Stimulated activated CD8-positive, alpha-beta memory T cell treated with anti-CD3 and anti-CD28 coated beads, Interleukin-2, amount 100 ng/mL, for 1 hour (primary cell): Measurements from ENCODE around the gene RBM8A.
A peak's percentile ranks its signal among the peaks of the same experiment; 100 is the strongest.

Experiments
- DNase-seq, 2 donors: peaks; one replicate each; pipeline ENCODE4 v3.0.0-alpha.2; 2020; ENCODE audit warnings: low read depth in 2 of 2

The RBM8A gene

DNA sequence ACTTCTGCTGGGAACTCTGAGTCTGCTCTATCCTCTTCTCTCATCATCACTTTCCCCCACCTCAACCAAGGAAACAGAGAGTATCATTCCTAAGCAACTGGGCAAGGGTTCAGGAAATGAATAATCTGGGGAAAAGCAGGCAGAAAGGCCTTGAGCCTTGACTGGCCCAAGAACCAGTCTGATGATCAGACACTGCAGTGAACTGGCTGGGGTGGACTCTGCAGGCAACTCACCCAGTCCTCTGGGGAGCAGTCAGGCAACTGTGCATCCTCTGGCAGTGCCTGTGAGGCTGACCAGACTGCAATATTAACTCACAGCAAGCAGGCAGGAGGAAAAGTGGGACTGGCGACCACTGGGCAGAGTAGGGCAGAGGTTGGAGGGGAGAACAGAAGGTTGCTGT, 42.6 kb downstream of the RBM8A start:
- no peak for DNase-seq

DNA sequence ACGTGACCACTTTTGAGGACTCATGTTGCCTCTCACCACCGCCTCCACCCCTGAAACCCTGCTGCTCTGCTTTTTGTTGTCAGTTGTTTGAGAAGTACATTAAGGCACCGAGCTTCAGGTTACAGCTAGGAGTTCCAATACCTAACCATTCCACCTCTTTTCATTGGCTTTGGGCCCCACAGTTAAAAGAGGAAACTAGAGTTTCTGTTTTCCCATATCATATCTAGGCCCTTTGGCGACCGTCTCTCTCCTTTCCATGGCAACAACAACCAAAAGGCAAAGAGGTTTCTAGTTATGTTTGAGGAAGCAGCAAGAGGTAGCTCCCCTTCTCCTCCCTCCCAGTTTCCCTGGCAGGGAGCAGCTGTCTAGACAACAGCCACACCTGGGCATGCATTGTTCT, 47.5 kb downstream of the RBM8A start:
- no peak for DNase-seq

DNA sequence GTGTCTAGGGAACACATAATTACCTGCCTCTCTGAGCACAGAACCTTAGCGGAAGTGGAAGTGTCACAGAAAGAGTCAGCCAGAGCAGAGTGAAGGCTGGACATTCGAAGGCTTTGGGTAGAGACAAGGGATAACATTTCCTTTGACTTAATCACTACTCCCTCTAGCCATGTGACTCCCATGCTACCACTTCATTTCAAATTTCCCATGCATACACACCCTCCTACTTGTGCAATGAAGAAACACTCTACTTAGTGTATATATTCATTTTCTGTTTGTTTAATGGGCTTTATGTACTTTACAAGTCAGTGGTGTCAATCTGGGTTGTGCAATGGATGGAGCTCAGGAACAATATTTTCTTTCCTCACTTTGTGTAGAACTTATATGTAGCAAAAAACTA, 48.6 kb downstream of the RBM8A start:
- no peak for DNase-seq

DNA sequence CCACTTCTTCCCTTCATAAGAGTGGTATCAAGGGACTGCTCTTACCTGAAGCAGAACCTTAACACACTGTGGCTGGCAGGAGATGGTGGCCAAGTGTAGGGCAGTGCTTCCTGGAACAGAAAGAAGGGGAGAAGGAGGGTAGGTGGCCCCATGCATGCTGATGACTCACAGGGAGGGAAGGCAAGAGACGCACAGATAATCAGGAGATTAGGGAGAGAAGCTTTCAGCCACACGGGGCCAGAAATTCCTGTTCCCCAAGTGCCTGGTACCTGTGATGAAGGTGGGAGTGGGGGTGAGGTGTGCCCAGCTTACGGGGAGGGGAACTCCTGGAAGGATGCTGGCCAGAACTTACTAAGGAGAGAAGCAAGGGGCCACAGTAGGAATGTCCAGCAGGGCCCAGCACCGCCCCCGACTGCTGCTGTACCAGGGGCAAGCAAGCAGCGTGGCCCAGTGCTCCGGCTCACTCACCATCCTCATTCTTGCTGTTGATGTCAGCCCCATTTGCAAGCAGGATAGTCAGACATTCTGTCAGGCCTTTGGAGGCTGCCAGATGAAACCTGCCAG, 49.3 kb downstream of the RBM8A start:
- no peak for DNase-seq

DNA sequence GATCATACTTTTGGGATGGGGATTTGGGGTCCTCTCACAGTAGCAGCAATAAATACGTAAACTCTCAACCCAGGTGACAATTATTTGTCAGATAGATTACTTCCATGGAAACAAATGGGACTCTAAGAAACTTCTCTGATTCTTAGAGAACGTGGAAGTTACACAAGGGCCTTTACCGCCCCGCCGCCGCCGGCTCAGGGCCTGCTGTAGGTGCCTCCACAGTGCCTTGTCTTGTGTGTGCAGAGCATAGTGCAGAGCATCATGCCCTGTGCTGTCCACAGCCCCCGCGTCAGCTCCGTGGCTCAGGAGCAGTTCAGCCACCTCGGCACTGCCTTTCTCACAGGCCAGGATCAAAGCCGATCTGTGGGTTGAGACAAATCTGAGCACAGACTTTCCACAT, 52.6 kb downstream of the RBM8A start:
- no peak for DNase-seq

DNA sequence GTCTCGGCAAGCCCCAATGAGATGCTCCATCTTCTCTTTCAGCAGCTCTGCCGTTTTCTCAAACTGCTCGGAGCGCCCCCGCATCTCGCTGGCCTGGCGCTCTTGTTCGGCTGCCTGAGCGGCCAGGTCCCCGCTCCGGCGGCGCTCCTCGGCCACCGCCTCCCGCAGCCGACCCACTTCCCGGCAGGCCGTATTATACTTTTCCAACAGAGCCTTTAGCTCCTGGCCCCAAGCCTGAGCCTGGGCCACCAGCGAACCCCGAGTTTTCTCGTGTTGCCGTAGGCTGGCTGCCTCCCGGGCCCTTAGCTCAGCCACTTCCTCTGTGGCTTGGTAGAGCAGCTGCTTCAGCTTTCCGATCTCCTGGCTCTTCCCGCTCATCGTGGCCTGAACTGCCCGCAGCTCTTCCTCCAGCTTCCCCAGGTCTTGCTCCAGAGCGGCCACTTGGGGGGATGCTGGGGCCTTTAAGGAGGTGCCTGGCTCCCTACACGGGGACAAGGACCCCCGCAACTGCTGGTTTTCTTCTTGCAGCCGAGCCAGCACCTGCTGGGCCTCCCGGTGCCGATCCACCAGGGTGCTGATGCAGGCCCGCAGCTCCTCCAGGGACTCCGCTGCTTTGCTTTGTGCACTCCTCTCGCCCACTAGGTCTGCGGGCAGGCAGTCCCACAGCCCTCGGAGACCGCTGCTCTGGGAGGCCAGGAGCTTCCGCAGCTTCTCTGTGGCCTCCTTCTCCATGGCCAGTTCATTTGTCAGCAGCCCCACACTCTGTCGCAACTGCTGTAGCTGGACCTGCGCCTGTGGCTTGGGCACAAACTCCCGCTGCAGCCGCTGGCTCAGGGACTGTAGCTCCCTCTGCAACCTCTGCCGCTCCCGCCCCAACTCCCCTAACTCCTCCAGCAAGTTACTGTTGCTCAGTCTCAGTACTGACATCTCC, 55.0 kb downstream of the RBM8A start:
- DNase-seq: peak in 1 of 2 donors; percentile 4
